Measurements from ENCODE around the gene UBE2D3.
A peak's percentile ranks its signal among the peaks of the same experiment; 100 is the strongest.
"Not testable (repeated sequence)": the region's sequence is repeated elsewhere in the genome, so short reads cannot be mapped to it uniquely, and the experiment has no call there.

The UBE2D3 gene

DNA sequence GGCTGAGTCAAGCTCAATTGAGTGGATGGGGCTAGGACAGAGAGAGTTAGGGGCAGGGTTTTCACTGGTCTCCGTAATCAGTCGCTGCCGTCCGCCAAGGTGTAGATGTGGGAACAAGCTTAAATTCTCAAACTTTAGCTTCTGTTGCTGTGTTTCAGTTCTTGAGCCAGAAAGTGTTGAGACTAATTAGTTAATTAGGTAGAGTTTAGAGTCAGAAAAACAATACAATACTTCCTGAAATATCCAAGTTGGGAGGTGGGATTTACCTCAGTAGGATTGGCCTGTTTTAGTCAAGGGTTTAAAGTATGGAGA lies 1.1 kb upstream of the UBE2D3 start:
- peak in 1 of 2 experiments; percentile 34 for DNase-seq

DNA sequence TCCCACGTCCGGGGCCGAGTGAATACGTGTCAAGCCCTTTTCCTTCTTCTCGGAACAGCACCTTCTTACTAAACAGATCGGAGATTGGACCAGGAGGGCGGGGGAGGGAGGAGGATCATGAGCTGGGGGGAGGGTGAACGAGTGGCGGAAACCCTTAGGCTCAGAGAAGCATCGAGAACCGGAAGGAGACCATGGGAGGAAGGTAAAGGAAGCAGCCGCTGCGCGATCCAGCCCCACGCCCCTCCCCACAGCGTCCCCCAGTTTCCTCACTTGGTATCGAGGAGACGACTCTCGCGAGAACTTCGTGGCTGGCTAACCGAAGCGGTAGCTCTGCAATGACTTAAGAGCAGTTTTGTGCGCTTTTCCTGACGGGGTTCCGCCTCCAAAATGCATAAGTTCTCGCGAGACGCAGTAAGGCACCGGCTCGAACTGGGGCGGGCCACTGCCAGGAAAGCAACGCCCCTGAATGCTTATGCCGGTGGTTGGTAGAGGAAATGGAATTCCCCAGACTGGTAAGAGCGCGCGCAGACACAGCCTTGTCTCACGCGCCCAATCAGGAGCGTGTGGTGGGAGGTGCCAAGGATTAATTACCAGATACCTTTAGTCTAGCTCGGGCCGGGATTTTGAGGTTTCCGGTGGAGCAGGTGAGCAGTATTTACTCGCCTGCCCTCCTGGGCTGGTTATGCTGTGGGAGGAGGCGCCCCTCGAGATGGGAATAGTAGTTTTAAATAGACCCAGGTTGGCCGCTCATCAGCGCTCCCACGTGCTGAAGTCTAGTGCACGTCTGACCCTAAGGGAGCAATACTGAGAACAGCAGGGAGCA lies 534 bp upstream of the UBE2D3 start:
- DNase-seq = peak; percentile 98 to 99

DNA sequence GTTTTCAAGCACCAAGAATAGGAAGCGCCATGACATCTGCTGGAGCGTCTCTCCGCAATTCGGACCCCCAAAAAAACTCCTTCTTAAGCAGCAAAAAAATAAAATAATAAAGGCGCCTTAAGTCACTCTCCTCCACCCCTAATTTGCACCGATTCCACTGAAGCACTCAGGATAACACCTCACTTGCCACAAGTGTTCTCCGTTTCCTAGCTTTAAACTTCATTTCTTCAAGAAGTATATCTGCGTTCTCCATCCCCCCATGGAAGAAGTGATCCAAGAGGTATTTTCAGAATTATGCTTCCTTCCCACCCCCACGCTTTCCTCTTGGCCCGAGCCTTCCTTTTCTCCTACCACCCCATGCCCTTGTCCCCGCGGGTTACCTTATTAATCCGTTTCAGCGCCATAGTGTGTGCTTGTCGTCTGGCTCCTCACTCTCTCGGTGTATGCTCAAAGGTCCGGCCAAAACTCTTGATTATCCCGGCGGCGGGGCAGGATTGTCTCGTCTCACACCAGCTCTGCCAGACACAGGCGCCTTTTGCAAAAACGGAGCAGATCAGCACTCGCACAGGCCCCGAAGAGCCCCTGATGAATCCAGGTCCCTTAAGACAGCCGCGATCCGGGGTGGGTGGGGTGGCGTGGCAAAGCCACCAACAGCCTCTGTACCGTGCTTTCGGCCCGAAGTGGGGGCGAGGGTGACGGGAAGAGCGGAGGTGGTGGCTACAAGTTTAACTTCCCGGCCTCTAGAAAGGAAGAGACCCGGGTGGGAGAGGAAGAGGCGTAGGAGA lies 1.1 kb downstream of the UBE2D3 start:
- no peak for DNase-seq

DNA sequence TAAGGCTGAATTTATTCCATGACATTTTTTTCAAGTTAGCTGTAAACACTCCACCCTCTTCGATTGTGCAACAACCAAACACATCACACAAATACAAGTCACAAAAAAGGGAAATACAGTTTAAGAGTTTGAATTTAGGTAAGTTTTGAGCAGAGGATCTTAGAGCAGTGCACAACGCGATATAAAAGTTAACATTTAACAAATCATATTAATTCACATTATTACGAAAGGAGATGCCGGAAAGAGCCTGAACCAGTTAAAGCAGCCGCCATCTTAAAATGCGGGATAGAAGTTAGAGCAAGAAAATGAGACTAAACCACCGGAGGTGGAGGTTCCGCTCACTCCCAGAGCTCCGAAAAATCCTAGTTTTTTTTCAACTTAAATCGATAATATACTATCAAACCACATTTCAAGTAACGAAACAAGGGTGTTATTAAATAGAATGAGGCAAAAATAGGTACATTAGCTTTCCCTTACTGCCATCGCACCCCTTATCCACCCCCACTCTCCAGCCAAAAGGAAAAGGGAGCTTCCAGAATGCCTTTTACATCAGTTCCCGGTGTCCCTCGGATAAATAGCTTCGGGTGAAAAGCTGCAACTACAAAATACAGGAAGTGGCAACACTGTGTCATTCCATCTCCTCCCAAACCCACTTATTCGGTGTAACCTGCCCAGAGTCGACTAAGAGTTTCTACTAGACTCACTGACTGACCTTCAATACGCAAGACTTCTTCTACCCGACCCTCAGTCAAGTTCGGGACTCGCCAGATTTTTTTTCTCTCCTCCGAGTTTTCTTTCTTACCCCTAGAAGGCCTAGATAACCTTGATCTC lies 1.9 kb downstream of the UBE2D3 start:
- DNase-seq = peak; percentile 23 to 41

DNA sequence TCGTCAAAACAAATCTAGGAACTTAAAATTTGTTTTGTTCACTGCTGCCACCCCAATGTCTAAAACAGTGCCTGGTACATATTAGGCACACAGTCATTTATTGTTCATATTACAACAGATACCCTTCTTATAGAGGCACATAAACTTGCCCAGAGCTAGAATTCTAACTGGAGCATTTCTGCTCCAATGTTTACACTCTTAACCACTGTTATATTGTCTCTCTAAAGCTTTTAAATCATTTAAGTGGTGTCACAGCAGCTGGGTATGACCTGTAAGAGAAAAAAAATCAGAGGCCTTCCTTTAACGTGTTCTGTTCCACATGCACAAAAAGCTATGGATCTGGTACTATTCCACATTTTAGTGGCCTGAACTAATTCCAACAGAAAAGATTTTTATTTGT lies 3.0 kb downstream of the UBE2D3 start:
- DNase-seq = no peak

DNA sequence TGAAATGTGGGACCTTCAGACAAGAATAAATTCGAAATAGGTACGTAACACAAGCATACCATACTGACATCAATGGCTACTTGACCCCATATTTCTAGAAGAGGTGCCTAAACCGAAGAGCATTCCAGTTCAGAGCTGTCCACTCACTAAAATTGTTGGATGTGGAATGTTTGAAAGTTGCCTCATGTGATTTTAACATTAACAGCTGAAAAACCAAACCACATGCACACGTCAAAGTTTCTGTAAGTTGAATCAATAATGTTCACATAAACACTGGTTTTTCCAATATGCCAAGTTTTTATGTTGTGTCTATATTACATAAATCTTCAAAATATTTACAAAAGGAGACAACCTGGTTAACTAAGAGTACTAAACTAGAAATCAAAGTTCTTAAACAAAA lies 3.5 kb downstream of the UBE2D3 start:
- DNase-seq = no peak

DNA sequence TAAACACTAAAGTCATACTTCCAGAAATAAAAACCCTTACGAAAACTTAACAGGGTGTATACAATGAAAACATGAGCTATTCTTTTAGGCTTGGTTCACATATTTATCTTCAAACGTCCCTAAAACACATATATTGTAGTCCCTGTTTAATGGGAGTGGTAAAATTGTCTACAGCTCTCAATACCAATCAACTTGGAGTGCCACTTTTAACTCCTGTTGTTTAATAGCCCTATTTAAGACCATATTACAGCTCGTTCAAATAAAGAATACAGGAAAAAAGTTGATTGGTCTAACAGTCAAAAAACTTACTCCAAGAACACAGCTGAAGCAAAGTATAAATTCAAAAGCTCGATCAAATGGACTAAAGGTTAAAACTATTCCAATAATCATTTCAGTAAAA lies 3.9 kb downstream of the UBE2D3 start:
- DNase-seq = no peak

DNA sequence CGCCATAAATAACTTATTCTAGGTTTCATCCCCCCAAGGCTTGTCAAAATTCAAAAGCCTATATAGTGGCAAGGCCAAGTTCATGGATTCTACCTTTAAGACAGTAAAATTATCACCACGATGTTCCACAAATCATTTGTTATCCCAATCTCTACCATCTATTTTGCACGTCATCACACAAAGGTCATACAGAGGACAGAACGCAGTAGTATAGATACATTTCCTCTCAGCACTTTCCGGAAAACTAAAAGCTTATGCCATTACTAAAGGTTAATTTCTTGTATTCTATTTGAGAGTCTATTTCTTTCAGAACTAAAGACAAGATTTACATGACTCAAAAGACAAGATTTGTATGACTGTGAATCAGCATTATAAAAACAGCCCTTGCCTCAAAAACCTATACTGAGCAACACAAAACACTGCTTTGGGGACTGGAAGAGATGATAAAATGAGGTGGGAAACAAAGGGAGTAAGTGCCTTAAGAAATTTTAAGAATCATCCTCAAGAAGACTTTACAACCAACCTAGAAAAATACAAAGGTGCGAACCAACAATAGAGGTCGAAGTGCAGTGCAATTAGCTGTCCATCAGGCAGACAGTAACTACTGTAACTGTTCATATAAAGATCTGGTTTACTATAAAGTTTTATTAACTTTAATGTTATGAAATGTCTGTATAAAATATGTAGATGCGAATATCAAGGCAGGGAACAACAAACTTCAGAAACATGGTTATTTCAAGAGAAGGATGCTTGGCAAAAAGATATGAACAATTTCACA lies 7.6 kb downstream of the UBE2D3 start:
- no peak for DNase-seq

DNA sequence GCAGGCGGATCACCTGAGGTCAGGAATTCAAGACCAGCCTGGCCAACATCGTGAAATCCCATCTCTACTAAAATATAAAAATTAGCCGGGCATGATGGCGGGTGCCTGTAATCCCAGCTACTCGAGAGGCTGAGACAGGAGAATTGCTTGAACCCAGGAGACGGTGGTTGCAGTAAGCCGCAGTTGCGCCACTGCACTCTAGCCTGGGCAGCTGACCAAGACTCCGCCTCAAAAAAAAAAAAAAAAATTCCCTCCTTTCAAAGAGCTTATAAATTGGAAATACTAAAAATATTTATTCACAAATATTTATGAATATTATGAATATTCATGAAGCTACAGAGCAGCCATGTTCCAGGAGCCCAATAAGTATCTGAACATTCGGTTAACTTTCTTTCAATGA lies 8.3 kb downstream of the UBE2D3 start:
- not testable (repeated sequence) for DNase-seq

DNA sequence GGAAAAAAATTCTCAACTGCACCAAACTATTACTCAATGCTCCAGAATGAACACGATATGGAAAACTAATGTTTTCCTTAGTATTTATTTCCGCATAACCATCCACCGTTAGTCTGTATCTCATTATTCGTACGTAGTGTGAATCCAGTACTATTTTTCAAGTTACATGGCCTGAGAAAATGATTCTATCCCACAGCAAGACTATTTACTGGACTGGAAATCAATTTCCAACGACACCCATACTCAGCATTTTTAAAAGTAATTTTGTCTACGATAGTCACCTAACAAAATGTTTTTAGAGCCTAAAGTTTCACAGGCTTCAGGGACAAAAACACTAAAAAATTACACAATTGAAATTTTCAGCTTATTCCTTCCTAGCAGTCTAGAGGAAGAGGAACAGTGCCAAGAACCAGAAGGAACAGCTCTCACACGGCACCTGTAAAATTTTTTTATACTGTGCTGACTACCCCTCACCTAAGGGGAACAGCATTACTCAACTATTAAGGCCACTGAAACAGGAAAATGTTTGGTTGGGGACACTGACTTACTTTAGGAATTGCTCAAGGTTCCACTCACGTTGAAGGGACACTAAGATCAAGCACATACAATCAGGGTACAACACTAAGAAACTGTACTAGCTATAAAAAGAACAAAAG lies 9.6 kb downstream of the UBE2D3 start:
- DNase-seq = no peak

DNA sequence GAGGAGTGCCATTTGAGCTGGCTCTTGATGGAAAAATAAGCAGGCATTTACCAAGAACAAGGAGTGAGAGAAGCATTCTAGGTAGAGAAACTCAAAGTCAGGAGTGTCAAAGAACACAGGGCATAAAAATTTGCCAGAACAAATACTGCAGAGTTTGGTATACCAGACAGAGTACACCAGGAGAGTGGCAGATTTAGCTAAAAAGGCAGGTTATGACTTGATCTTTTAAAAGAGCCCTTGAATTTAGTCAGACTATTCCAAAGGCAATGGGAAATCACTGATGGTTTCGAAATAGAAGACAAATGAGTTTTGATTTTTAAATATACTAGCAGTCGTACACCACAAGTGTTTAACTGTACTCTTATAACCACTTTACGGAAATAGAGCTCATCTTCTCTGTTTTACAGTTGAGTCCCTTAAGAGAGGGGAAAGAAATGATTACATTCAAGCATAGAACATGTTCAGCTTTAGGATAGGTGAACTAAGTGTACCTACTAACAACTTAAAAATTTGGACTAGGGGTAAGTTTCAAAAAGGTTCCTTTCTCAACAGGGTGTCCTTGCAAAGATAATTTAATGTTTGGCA lies 10.2 kb downstream of the UBE2D3 start:
- peak; percentile 38 to 46 for DNase-seq

DNA sequence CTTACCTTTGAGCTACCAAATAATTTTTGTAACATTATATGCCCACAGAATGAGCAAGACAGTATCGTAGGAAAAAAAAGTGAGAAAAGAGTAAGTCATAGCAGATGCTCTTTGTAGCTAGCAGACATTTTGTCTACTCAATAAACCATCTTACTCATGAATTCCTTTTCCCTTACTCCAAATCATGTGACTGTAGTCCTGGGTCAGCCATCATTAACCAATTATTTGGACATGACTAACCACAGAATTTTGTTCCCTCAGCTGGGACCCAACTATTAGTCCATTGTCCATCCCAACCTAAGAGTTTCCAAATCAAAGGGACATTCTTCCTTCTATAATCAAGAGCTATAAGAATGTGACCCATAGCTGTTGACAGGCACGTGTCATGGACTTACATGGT lies 11.4 kb downstream of the UBE2D3 start:
- no peak for DNase-seq

DNA sequence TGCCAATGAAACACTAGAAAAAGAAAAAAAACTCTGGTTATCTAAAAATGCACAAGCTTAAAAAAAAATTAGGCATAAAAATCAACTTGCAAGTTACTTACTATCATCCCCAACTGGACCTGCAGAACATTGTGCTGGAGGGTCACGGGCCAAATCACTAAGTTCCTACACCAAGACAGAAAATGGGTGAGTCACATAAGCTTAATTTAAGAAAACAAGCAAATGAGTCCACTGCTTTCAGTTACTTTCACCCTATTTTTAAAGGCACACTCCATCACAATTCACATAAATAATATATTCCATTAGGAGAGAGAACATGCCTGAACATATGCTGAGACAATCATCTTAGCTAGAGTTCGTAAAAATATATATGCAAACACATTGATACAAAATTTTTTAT lies 17.7 kb downstream of the UBE2D3 start:
- DNase-seq = no peak

DNA sequence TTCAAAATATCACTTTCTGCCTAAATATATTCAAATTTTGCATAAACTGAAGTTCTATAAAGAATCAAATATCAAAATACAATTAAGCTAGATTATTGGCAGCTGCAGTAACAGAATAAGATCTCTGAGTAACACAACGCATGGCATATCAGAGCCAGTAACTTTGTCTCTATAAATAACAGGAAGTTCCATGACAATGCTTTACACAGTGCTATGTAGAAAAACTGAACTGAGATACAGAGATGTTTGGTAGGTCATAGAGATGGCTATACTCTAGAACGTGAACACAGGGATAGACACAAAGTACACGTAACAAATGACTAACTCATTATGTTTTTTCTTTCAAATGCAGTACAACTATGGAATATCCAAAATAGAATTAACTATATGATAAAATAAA lies 18.2 kb downstream of the UBE2D3 start:
- no peak for DNase-seq

DNA sequence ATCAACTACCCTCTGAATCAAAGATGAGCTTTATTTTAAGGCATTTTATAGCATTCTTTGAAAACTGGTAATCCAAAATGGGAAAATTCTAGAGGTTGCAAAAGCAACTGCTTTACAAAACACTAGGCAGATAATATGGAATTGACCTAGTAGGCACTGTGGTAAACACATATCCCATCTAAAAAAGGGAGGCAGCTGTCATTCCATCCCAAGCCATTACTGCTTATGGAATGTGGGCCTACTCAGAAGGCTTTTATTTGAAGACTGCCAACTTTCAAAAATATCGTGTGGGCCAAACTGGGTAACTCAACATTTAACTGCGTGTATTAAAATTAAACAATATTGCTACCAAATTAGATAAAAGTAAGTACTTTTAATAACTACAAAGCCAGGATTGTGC lies 19.3 kb downstream of the UBE2D3 start:
- no peak for DNase-seq

DNA sequence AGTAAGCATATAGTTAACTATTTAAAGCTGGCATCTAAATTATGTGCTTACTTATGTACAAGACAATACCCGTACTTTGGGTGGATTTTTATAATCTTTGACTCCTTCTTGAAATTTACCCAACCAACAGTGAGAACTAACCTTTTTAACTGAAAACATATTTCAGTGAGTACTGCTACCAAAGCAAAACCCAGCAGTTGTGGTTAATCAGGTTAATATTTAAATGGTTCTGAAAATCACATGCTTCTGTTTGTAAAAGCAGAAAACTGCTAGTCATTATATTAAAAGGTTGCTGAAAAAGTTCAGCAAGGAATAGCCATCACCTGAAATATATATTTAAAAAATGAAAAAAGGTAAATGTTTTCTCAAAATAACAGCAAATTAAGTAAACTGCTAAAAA lies 20.0 kb downstream of the UBE2D3 start:
- no peak for DNase-seq

DNA sequence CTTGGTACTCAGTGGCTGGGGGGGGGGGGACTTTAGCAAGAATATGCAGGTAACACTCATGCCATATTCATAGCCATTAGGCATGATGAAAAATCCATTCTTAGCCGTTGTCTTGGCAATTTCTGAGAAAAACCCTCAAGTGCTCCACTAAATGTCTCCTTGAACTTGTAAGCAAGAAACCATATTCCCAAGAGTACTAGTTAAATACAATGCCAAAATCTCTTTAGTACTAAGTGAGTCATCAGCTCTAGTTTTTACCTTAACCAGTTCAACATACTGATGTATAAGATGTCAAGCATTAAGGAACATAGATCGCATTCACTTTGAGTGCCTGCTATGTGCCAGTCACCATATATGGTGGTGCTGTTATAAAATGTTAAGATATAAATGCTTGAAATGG lies 27.5 kb downstream of the UBE2D3 start:
- no peak for DNase-seq

DNA sequence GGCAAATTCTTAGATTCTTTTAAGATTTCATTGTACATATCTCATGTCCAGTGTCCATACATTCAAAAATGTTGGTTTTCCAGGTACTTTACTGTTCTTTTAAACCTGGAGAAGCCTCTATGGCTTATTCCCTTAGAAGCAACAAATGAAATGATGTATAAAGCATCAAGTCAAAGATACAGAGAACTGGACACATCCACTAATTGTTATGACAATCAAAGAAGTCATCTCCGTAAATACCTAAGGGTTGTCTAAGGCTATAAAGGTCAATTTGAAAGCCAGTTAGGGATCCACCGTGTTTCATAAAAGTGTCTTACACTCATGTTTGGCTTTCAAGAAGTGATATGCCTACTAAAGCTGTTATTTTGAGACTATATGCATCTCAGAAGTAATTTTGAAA lies 32.4 kb downstream of the UBE2D3 start:
- DNase-seq = no peak

DNA sequence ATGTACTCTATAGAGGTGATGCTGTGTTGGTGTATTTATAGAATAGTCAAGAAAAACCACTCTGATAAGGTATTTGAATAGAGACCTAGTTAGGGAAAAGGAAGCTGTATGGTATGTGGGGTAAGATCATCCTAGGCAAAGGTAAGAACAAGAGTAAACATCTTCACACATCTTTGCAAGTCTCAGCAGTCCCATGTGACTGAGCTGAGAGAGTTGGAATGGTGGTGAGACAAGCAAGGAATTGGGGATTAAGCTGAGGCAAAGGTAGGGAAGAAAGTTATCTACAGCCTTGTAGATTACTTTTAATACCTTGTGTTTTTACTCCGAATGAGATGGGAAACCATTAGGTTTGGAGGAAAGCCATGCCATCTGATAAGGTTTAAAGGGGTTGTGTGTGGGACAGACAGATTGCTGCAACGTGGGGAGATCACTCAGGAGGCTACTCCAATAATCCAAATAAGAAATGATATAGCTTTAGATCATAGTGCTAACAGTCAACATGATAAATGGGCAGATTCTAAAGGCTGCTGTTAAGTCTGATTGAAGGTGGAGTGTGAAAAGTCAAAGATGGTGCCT lies 34.9 kb downstream of the UBE2D3 start:
- DNase-seq = no peak

DNA sequence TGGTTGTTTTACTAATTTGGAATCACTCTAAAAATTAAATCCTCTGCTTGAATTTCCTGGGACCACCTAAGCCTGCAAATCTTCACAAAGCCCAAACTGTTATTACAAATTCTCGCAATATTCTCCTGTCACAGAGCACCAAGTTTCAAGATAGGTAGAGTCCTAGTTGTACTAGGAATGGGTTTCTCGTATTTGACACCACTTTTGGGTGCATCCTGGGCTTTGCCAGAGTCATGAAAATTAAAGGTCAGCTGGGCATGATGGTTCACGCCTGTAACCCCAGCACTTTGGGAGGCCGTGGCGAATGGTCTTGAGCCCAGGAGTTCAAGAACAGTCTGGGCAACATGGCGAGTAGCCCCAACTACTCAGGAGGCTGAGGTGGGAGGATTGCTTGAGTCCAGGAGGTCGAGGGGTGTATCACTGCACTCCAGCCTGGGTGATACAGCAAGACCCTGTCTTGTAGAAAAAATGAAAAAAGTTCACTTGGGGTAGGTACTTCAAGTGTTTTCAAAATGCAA lies 36.0 kb downstream of the UBE2D3 start:
- no peak for DNase-seq

DNA sequence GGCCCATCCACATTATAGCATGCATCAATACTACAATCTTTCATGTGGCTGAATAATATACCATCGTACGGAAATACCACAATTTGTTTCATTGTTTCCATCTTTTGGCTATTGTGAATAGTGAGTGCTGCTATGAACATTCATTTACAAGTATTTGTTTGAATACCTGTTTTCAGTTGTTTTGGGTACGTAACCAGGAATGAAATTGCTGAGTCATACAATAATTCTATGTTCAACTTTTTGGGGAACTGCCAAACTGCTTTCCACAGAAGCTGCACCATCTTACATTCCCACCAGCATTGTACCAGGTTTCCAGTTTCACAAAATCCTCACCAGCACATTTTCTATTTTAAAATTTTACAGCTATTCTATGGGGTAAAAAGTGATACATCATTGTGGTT lies 38.0 kb downstream of the UBE2D3 start:
- DNase-seq = no peak
